ENCODE measurements around the gene RPL31. TPM values are rescaled to one million over a fixed set of nuclear protein-coding genes. Genes with fewer than 3 reads are reported as not detected.
A peak's percentile ranks its signal among the peaks of the same experiment; 100 is the strongest.

The RPL31 gene
- total and polyA plus RNA-seq, 4 donors = 1,020 to 6,954 (median 2,548) TPM

DNA sequence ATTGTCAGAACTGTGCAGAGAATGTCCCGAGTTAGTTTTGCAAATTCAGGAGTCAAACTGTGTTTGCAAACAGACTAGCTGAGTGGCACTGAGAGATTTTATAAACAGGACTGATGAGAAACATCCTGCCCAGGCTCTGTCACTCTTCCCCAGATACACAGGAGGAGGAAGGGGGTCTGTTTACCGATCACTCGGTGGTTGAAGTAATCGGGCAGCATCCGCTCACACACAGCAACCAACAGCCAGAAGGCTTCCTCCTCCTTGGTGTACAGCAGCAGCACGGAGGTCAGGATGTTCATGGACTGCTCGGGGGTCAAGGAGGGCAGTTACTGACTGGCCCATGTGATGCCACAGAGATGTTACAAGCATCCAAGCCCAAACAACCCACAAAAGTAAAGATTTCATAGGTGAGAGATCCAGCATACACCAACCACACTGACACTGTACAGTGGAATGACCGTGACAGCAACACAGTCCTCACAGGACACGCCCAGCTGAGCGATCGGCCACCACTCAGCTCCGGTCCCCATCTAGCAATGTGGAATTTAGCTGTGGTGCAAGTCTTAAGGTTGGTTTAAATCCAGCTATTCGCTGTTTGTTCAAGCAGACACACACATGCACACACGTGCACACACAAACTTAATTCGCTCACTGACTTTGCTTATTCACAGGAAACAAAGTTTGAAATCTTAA lies 30.1 kb downstream of the RPL31 start:
- TF ChIP-seq, protein P1, sequence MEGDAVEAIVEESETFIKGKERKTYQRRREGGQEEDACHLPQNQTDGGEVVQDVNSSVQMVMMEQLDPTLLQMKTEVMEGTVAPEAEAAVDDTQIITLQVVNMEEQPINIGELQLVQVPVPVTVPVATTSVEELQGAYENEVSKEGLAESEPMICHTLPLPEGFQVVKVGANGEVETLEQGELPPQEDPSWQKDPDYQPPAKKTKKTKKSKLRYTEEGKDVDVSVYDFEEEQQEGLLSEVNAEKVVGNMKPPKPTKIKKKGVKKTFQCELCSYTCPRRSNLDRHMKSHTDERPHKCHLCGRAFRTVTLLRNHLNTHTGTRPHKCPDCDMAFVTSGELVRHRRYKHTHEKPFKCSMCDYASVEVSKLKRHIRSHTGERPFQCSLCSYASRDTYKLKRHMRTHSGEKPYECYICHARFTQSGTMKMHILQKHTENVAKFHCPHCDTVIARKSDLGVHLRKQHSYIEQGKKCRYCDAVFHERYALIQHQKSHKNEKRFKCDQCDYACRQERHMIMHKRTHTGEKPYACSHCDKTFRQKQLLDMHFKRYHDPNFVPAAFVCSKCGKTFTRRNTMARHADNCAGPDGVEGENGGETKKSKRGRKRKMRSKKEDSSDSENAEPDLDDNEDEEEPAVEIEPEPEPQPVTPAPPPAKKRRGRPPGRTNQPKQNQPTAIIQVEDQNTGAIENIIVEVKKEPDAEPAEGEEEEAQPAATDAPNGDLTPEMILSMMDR (IDR thresholded peaks at IDR 0.05; ENCODE audit: control extremely low read depth, extremely low read depth) = no peak
- WGBS, 2 donors = 69 to 76% methylated on average over 15 of the region's 15 CpGs
- H3K36me3 ChIP-seq (ENCODE audit: control insufficient read depth in 4 of 4, insufficient read depth in 4 of 4, low read length in 4 of 4) = peaks cover 0 to 38% (median 18%) of the 10 kb centered on the region in 4 donors
- ATAC-seq (ENCODE audit: insufficient read depth, low FRiP score) (no peak), DNase-seq (peak in 1 of 3 donors; percentile 29)
- H3K4me3 ChIP-seq = no peak overlapping the region
- H3K27me3 ChIP-seq (ENCODE audit: control insufficient read depth in 3 of 3, insufficient read depth in 3 of 3, low read length in 2 of 3) = no peaks in the 10 kb centered on the region
- H3K4me1 ChIP-seq (ENCODE audit: control insufficient read depth in 5 of 5, insufficient read depth in 5 of 5, low read length in 5 of 5) = peaks cover 0 to 4% (median 0%) of the 10 kb centered on the region in 5 donors
- H3K9me3 ChIP-seq (ENCODE audit: control insufficient read depth in 4 of 4, insufficient read depth in 3 of 4, low read length in 3 of 4) = no peaks in the 10 kb centered on the region
- H3K27ac ChIP-seq (ENCODE audit: low read depth in 1 of 2, low read length in 1 of 2) = peak overlapping the region in 1 of 2 donors; percentile 6
- no peak overlapping the region for H3K9ac ChIP-seq (ENCODE audit: insufficient read depth in 1 of 2, low read length in 2 of 2)

DNA sequence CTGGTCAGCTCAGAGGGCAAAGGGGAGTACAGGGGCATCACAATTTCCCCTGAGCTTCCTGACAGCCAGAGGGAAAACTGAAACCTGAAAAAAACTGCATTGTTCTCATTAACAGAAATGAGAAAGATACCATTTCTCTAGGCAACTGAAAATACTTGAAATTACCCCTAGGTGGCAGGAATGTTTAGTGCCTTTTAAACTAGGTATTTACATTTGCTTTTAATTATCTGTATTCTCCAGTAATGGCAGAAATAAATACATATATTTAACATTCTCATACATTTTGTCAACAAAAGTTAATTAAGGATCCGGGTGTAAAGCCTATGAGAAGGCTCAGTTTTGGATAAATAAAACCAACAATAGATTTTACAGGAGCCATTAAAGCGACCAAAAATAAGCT lies 34.5 kb downstream of the RPL31 start:
- H3K9me3 ChIP-seq (ENCODE audit: control insufficient read depth in 4 of 4, insufficient read depth in 3 of 4, low read length in 3 of 4) = peaks cover 0 to 2% (median 0%) of the 10 kb centered on the region in 4 donors
- no peaks in the 10 kb centered on the region for H3K4me1 ChIP-seq (ENCODE audit: control insufficient read depth in 5 of 5, insufficient read depth in 5 of 5, low read length in 5 of 5)
- no peak overlapping the region for H3K9ac ChIP-seq (ENCODE audit: insufficient read depth in 1 of 2, low read length in 2 of 2)
- H3K27me3 ChIP-seq (ENCODE audit: control insufficient read depth in 3 of 3, insufficient read depth in 3 of 3, low read length in 2 of 3) = no peaks in the 10 kb centered on the region
- no peak for ATAC-seq (ENCODE audit: insufficient read depth, low FRiP score)
- H3K27ac ChIP-seq (ENCODE audit: low read depth in 1 of 2, low read length in 1 of 2) = no peak overlapping the region
- peaks cover 0 to 46% (median 18%) of the 10 kb centered on the region in 4 donors for H3K36me3 ChIP-seq (ENCODE audit: control insufficient read depth in 4 of 4, insufficient read depth in 4 of 4, low read length in 4 of 4)
- DNase-seq = peak in 2 of 3 donors; percentile 29 to 40
- WGBS, 2 donors = 87 to 90% methylated on average over 2 of the region's 2 CpGs
- H3K4me3 ChIP-seq = no peak overlapping the region
- TF ChIP-seq, protein P1 (IDR thresholded peaks at IDR 0.05; ENCODE audit: control extremely low read depth, extremely low read depth) = peak; percentile 21

DNA sequence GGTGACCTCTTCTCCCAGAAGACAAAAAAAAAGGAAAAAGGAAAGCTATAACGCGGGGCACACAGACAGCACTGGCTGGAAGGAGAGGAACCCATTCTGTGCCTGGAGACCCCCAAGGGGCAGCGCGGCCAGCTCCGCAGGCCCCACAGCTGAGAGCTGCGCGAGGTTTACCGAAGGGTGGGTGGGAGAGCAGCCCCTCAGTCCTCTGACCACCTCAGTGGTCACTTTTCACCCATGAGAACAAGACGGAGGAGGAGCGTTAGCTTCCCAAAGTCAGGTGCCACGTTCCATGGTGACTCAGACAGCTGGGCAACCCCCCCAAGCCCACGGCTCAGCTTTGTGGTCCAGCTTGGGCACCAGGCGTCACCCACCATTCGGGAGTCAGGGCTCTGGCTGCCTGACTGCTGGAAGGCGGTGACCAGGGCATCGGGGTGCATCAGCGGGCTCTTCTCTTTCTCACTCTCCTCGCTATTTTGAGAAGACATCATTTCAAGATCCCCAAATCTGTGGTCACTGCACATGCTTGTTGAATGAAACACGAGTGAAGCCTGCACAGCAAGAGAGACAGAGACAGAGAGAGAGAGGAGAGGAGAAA lies 35.2 kb downstream of the RPL31 start:
- TF ChIP-seq, protein P1 (IDR thresholded peaks at IDR 0.05; ENCODE audit: control extremely low read depth, extremely low read depth) = no peak
- Histone ChIP-seq H3K9ac (ENCODE audit: insufficient read depth in 1 of 2, low read length in 2 of 2) (no peak overlapping the region), H3K9me3 (ENCODE audit: control insufficient read depth in 4 of 4, insufficient read depth in 3 of 4, low read length in 3 of 4) (peaks cover 0 to 2% (median 0%) of the 10 kb centered on the region in 4 donors), H3K36me3 (ENCODE audit: control insufficient read depth in 4 of 4, insufficient read depth in 4 of 4, low read length in 4 of 4) (peaks cover 0 to 45% (median 17%) of the 10 kb centered on the region in 4 donors), H3K4me3 (no peak overlapping the region), H3K27ac (ENCODE audit: low read depth in 1 of 2, low read length in 1 of 2) (no peak overlapping the region), H3K27me3 (ENCODE audit: control insufficient read depth in 3 of 3, insufficient read depth in 3 of 3, low read length in 2 of 3) (no peaks in the 10 kb centered on the region), H3K4me1 (ENCODE audit: control insufficient read depth in 5 of 5, insufficient read depth in 5 of 5, low read length in 5 of 5) (no peaks in the 10 kb centered on the region)
- ATAC-seq (ENCODE audit: insufficient read depth, low FRiP score) = no peak
- WGBS, 2 donors = 94 to 98% methylated on average over 19 of the region's 19 CpGs
- no peak for DNase-seq

All from lung (tissue), 12 donors.